ENCODE results near the gene TLCD3A.

Gene TLCD3A

DNA sequence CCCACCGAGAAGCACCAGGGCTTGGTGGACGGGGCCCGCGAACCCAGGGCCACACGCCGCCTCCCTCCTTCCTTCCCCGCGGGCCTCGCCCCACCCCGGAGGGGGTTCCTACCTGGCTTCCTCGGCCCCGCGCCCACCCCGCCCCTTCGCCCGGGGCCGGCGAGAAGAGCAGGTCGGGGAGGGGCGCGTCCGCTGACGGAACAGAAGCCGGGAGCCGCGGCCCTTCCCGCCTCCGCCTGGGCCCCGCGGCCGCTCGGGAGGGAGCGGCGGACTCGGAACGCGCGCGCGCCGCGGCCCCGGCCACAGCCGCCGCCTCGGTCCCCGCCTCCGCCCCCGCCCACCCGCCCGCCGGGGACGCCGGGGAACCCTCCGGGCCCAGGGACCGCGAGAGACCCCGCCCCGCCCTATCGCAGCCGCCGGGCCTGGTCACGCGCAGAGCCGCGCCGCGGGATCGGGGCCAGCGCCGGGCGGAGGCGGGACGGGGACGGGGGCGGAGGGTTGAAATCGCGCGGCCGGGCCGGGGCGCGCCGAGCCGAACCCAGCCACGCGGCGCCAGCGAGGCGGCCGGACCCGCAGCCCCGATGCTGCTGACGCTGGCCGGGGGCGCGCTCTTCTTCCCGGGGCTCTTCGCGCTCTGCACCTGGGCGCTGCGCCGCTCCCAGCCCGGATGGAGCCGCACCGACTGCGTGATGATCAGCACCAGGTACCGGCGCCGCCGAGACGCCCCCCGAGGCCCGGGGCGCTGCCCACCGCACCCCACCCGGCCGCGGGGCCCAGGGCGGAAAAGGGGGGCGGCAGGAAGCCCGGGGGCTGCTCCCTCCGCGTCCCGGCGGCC lies at the start of gene TLCD3A:
Gene TLCD3A, plus strand, starts transcription at position 530 of the 835 bp plus-strand sequence. Its CDS starts 52 bp downstream, at position 582.
- peak within 1 kb of the TSS; percentile 98 for H3K27ac ChIP-seq
- TF ChIP-seq, protein P1, sequence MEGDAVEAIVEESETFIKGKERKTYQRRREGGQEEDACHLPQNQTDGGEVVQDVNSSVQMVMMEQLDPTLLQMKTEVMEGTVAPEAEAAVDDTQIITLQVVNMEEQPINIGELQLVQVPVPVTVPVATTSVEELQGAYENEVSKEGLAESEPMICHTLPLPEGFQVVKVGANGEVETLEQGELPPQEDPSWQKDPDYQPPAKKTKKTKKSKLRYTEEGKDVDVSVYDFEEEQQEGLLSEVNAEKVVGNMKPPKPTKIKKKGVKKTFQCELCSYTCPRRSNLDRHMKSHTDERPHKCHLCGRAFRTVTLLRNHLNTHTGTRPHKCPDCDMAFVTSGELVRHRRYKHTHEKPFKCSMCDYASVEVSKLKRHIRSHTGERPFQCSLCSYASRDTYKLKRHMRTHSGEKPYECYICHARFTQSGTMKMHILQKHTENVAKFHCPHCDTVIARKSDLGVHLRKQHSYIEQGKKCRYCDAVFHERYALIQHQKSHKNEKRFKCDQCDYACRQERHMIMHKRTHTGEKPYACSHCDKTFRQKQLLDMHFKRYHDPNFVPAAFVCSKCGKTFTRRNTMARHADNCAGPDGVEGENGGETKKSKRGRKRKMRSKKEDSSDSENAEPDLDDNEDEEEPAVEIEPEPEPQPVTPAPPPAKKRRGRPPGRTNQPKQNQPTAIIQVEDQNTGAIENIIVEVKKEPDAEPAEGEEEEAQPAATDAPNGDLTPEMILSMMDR (conservative IDR thresholded peaks at IDR 0.05) = no peak

DNA sequence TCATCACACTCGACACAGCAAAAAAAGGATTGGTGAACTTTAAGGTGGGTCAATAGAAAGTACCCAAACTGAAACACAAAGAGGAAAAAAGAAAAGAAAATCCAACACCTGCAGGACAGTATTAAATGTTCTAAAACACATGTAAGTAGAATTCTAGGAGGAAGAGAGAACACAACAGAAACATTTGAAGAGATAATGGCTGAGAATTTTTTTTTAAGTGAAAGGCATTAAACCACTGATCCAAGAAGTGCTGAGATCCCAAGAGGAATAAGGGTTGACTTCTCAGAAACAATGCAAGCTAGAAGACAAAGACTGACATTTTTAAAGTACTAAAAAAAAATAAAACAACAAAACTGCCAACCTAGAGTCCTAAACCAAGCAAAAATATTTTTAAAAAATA lies 49.4 kb upstream of the TLCD3A start:
- TF ChIP-seq, protein P1 (conservative IDR thresholded peaks at IDR 0.05) = no peak
- no peak overlapping the region for H3K27ac ChIP-seq

DNA sequence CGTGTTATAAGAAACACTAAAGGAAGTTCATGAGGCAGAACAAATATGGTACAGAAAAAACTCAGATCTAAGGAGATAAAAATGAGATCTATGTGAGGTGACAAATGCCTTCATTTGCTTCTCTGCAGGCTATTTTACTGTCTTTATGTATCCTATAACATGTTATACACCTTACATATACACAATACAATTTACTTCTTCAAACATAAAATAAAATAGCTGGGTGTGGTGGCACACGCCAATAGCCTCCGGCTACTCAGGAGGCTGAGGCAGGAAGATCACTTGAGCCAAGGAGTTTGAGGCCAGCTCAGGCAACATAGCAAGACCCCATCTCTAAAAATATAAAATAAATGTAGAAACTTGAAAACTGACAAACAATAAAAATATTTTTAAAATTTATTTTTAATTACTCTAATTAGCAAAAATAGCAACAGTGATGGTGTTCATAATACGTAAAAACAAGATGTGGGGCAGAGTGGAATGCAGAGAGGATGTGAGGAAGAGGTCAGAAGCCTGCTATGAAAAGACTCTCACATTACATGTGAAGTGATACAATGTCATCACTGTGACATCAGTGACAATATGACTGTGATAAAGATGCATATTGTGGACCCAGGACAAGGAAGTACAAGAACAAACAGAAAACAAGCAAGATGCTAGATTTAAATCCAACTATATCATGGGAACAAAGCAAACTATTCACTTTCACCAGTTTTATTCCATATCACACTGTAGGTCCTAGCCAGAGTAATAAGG lies 48.7 kb upstream of the TLCD3A start:
- TF ChIP-seq, protein P1 (conservative IDR thresholded peaks at IDR 0.05) = no peak
- H3K27ac ChIP-seq = no peak overlapping the region

DNA sequence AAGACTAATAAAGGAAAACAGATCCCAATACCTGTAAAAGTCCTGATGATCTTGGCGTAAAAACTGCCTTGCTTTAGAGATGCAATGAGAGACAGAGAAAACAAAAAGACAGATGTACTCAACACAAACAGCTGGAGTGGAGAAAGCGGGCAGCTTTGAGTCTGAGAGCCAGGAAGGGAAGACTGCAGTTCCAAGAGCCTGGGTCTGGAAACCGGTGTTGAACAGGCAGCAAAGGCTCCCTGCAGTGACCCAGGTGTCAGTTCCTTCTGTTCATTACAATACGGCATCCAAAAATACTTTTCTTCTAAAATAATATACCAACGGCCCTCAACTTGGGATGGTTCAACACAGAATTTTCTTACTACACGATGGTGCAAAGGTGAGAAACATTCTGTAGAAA lies 47.4 kb upstream of the TLCD3A start:
- TF ChIP-seq, protein P1 (conservative IDR thresholded peaks at IDR 0.05) = no peak
- H3K27ac ChIP-seq = no peak overlapping the region

DNA sequence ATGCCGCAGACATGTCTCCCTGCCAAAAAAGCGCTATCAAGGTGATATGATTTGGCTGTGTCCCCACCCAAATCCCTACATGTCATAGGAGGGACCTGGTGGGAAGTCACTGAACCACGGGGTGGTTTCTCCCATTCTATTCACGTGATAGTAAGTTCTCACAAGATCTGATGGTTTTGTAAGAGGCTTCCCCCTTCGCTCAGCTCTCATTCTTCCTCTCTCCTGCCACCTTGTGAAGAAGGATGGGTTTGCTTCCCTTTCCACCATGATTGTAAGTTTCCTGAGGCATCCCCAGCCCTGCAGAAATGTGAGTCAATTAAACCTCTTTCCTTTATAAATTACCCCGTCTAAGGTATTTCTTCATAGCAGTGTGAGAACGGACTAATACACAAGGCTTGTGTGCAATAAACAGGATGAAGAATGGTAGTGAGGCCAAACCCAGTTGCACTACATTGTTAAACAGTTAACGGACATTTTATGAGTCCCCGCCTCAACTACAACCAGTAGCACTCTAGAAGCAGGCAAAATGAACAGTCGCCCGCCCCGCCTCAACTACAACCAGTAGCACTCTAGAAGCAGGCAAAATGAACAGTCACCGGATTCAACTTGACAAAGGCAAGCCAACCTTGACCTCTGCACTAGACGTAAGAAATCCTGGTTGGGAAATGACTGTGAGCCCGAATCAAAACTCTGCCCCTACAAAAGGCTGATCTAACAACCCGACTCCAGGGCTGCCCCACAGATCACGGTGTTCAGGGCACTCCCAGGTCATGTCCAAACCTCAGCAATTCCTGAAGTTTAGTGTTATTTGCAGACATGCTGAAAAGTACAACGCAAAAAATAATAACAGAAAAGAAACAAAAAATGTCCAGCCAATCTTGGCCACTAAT lies 44.1 kb upstream of the TLCD3A start:
- TF ChIP-seq, protein P1 (conservative IDR thresholded peaks at IDR 0.05) = peak; percentile 49
- H3K27ac ChIP-seq = no peak overlapping the region

DNA sequence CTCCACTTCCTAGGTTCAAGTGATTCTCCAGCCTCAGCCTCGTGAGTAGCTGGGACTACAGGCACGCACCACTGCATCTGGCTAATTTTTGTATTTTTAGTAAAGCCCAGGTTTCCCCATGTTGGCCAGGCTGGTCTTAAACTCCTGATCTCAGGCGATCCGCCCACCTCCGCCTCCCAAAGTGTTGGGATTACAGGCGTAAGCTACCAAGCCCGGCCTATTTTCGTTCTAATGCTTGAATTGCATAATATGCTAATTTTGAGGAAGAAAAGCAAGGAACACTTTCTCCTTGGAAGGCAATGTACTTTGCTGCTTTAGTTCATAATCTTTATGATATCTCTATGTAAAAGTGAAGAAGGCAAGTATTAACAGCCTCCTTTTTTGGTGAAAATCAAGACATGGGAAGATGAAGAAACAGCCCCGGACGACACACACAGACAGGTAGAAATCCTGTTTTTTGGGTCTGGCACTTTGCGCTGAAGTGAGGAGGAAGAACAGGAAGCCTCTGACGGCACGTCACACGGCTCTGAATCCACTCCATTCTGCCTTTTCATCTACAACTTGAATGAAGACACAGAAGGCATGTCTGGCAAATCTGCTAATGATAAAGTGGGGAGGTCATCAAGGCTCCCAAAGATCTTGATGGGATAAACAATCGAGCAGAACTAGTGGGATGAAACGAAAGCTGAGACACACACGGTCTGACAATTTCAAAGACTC lies 42.7 kb upstream of the TLCD3A start:
- TF ChIP-seq, protein P1 (conservative IDR thresholded peaks at IDR 0.05) = no peak
- no peak overlapping the region for H3K27ac ChIP-seq
